Neural crest cell (in vitro differentiated cells): Measurements from ENCODE around the gene SPDYE1. TPM values are rescaled to one million over a fixed set of nuclear protein-coding genes. Genes with fewer than 3 reads are reported as not detected.

Experiments used
- microRNA-seq: library from miRNA; unstranded; fragments of <30 nt; microRNA quantifications from one replicate; pipeline ENCODE4, GENCODE V29; 2020
- total RNA-seq: library from RNA; stranded (reverse); gene quantifications from 2 replicates; pipeline ENCODE4 v1.2.1, GENCODE V29; 2021

Gene SPDYE1
- total RNA-seq, 1 donor from 2014 or later, result not detected

Small RNA genes lying within 50 kb of the gene (microRNA-seq; reads per million reads assigned to microRNA genes)
- gene MIR6837, result not detected

Other genes with a start within 250 kb of the SPDYE1 start
- gene BLVRA, start 239.2 kb upstream of the SPDYE1 start, total RNA-seq, result 31.3 and 31.6 TPM in 2 replicates
- 109 TPM in 2 replicates for gene MRPS24, start 128.4 kb upstream of the SPDYE1 start, total RNA-seq
- 27.9 and 30.0 TPM in 2 replicates for gene URGCP, start 91.3 kb upstream of the SPDYE1 start, total RNA-seq
- gene UBE2D4, start 71.5 kb upstream of the SPDYE1 start, total RNA-seq, result 14.1 and 15.6 TPM in 2 replicates
- 74.1 and 74.6 TPM in 2 replicates for gene DBNL, start 46.8 kb downstream of the SPDYE1 start, total RNA-seq
- gene PGAM2, start 67.7 kb downstream of the SPDYE1 start, total RNA-seq, result 1.8 and 2.4 TPM in 2 replicates
- 21.5 and 26.0 TPM in 2 replicates for gene POLM, start 84.6 kb downstream of the SPDYE1 start, total RNA-seq
- gene AEBP1, start 106.4 kb downstream of the SPDYE1 start, total RNA-seq, result 70.5 and 72.6 TPM in 2 replicates
- 159 and 167 TPM in 2 replicates for gene POLD2, start 125.7 kb downstream of the SPDYE1 start, total RNA-seq
- gene MYL7, start 143.4 kb downstream of the SPDYE1 start, total RNA-seq, result not detected in 2 replicates
- gene GCK, start 191.5 kb downstream of the SPDYE1 start, total RNA-seq, result 0.42 and 0.52 TPM in 2 replicates
- 95.9 and 97.4 TPM in 2 replicates for gene YKT6, start 203.1 kb downstream of the SPDYE1 start, total RNA-seq